ENCODE results near the gene UVRAG. TPM values are rescaled to one million over a fixed set of nuclear protein-coding genes. Genes with fewer than 3 reads are reported as not detected.

The UVRAG gene
- total RNA-seq, 1 donor from 2014 or later = 31.0 TPM

DNA sequence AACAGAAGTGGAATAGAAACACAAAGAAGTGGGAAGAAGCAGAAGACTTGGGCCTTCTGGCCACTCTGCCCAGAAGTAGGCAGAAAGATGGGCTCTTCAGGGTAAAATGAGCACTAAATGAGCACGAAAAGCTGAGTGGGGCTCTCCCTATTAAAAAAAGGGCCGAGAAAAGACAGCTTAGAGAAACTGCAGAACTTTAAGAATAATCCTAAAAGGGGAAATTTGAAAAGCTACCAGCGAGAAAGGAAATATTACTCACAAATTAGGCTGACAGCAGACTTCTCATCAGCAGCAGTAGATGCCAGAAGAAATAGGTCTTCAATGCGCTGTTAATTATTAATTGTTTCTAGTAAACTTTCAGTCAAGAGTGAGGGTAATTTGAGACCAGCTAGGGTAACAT, 78.2 kb downstream of the UVRAG start:
- intact Hi-C loops (cut with DNase I) = no loop called here
- ATAC-seq (no peak), DNase-seq (no peak)
- no peaks in the 10 kb centered on the region for H3K27me3 ChIP-seq
- peaks cover 13% of the 10 kb centered on the region for H3K36me3 ChIP-seq
- H3K27ac ChIP-seq = no peak overlapping the region
- TF ChIP-seq, protein P1, sequence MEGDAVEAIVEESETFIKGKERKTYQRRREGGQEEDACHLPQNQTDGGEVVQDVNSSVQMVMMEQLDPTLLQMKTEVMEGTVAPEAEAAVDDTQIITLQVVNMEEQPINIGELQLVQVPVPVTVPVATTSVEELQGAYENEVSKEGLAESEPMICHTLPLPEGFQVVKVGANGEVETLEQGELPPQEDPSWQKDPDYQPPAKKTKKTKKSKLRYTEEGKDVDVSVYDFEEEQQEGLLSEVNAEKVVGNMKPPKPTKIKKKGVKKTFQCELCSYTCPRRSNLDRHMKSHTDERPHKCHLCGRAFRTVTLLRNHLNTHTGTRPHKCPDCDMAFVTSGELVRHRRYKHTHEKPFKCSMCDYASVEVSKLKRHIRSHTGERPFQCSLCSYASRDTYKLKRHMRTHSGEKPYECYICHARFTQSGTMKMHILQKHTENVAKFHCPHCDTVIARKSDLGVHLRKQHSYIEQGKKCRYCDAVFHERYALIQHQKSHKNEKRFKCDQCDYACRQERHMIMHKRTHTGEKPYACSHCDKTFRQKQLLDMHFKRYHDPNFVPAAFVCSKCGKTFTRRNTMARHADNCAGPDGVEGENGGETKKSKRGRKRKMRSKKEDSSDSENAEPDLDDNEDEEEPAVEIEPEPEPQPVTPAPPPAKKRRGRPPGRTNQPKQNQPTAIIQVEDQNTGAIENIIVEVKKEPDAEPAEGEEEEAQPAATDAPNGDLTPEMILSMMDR (IDR thresholded peaks at IDR 0.05) = no peak
- no peak overlapping the region for H3K4me3 ChIP-seq
- H3K9me3 ChIP-seq = no peaks in the 10 kb centered on the region
- peaks cover 5% of the 10 kb centered on the region for H3K4me1 ChIP-seq

- intact Hi-C loops (cut with DNase I) = no loop called here
Measured at GRCh38 chr11:75894036-75894585, 79.1 kb downstream of the UVRAG start.

GRCh38 chr11:75896843-75897419, 81.9 kb downstream of the UVRAG start:
- no peaks in the 10 kb centered on the region for H3K9me3 ChIP-seq
- intact Hi-C loops (cut with DNase I) = loop anchor here (5.0 kb wide), 1 partner anchor 255 kb away; no protein-coding TSS in a partner anchor
- peaks cover 6% of the 10 kb centered on the region for H3K36me3 ChIP-seq
- H3K4me3 ChIP-seq = no peak overlapping the region
- TF ChIP-seq, protein P1 (IDR thresholded peaks at IDR 0.05) = peak; percentile 76
- H3K27ac ChIP-seq = no peak overlapping the region
- H3K27me3 ChIP-seq = no peaks in the 10 kb centered on the region
- ATAC-seq (peak; percentile 57), DNase-seq (no peak)
- no peaks in the 10 kb centered on the region for H3K4me1 ChIP-seq

More at GRCh38 chr11:75894036-75894585, 79.1 kb downstream of the UVRAG start:
- TF ChIP-seq, protein P1 (IDR thresholded peaks at IDR 0.05) = no peak
- peaks cover 13% of the 10 kb centered on the region for H3K36me3 ChIP-seq
- no peak for ATAC-seq
- H3K4me3 ChIP-seq = no peak overlapping the region
- peaks cover 5% of the 10 kb centered on the region for H3K4me1 ChIP-seq
- H3K9me3 ChIP-seq = no peaks in the 10 kb centered on the region
- no peaks in the 10 kb centered on the region for H3K27me3 ChIP-seq
- no peak for DNase-seq
- no peak overlapping the region for H3K27ac ChIP-seq

GRCh38 chr11:75898871-75899270, 83.9 kb downstream of the UVRAG start:
- DNase-seq (no peak), ATAC-seq (no peak)
- Histone ChIP-seq H3K27me3 (no peaks in the 10 kb centered on the region), H3K4me1 (no peaks in the 10 kb centered on the region), H3K4me3 (no peak overlapping the region), H3K27ac (no peak overlapping the region), H3K36me3 (no peaks in the 10 kb centered on the region), H3K9me3 (no peaks in the 10 kb centered on the region)
- TF ChIP-seq, protein P1 (IDR thresholded peaks at IDR 0.05) = no peak
- intact Hi-C loops (cut with DNase I) = loop anchor here (5.0 kb wide), 1 partner anchor 253 kb away; no protein-coding TSS in a partner anchor

GRCh38 chr11:75899806-75900205, 84.8 kb downstream of the UVRAG start:
- TF ChIP-seq, protein P1 (IDR thresholded peaks at IDR 0.05) = no peak
- no peaks in the 10 kb centered on the region for H3K9me3 ChIP-seq
- H3K4me3 ChIP-seq = no peak overlapping the region
- H3K27ac ChIP-seq = no peak overlapping the region
- no peaks in the 10 kb centered on the region for H3K36me3 ChIP-seq
- DNase-seq = no peak
- no peaks in the 10 kb centered on the region for H3K27me3 ChIP-seq
- ATAC-seq = no peak
- intact Hi-C loops (cut with DNase I) = loop anchor here (5.0 kb wide), 1 partner anchor 252 kb away; no protein-coding TSS in a partner anchor
- H3K4me1 ChIP-seq = no peaks in the 10 kb centered on the region
